PFSK-1 (cell line): ENCODE results near the gene DCTN2.

Source experiments
- POLR2AphosphoS5 ChIP-seq: IDR thresholded peaks from 2 replicates; pipeline ENCODE4 v1.6.1; 2012; ENCODE audit warnings: low read depth, mild to moderate bottlenecking, control low read depth, low read length, moderate library complexity
- TAF1 ChIP-seq: IDR thresholded peaks from 2 replicates; pipeline ENCODE4 v1.6.1; 2012; ENCODE audit warnings: low read length, control low read depth, borderline replicate concordance; ENCODE audit not compliant: insufficient read depth

GRCh38 chr12:57522011-57522886 lies 24.7 kb downstream of the DCTN2 start, which contains the start of gene MBD6:
- TF ChIP-seq POLR2AphosphoS5 (peak; percentile 50; the same call in 1 of the 2 replicates), TAF1 (no peak)
